CD14-positive monocyte (primary cell): ENCODE measurements around the gene POLL. TPM values are rescaled to one million over a fixed set of nuclear protein-coding genes. Genes with fewer than 3 reads are reported as not detected.

ENCODE experiments used
- DNase-seq, 3 donors: peaks; one replicate each; pipeline ENCODE4 v3.0.0-alpha.2; 2011 to 2022
- H2AFZ ChIP-seq: 2 replicates; pipeline ENCODE4 v1.6.0; 2012; ENCODE audit warnings: mild to moderate bottlenecking, low read depth, low read length, inconsistent platforms; ENCODE audit not compliant: insufficient read depth, poor library complexity, severe bottlenecking
- H3K27ac ChIP-seq, 2 donors: 1 replicate in 1 of 2; 2 replicates in 1 of 2; pipeline ENCODE4 v1.5.1; 2012 to 2013; ENCODE audit warnings: low read length in 2 of 2, control low read depth in 1 of 2, inconsistent platforms in 1 of 2, low read depth in 1 of 2, mild to moderate bottlenecking in 1 of 2
- H3K27me3 ChIP-seq, 2 donors: one replicate each; pipeline versions ENCODE4 v1.6.0 to v1.6.1; 2011 to 2013; ENCODE audit warnings: low read length in 2 of 2; ENCODE audit not compliant: control insufficient read depth in 2 of 2, insufficient read depth in 2 of 2
- H3K36me3 ChIP-seq, 2 donors: replicated peaks in 1 of 2; 1 replicate in 1 of 2; 2 replicates in 1 of 2; pipeline versions ENCODE4 v1.5.1 to v1.6.1; 2012 to 2013; ENCODE audit warnings: low read length in 2 of 2, control low read depth in 1 of 2, inconsistent platforms in 1 of 2, mild to moderate bottlenecking in 1 of 2; ENCODE audit not compliant: insufficient read depth in 2 of 2, control insufficient read depth in 1 of 2
- H3K4me1 ChIP-seq, 2 donors: 1 replicate in 1 of 2; 2 replicates in 1 of 2; pipeline versions ENCODE4 v1.5.1 to v1.6.1; 2012 to 2013; ENCODE audit warnings: low read length in 2 of 2, control low read depth in 1 of 2, inconsistent platforms in 1 of 2, mild to moderate bottlenecking in 1 of 2, moderate library complexity in 1 of 2; ENCODE audit not compliant: insufficient read depth in 2 of 2, control insufficient read depth in 1 of 2
- H3K4me2 ChIP-seq: replicated peaks from 2 replicates; pipeline ENCODE3; 2012; ENCODE audit warnings: low read length, moderate library complexity, mild to moderate bottlenecking; ENCODE audit not compliant: poor library complexity, severe bottlenecking; ENCODE audit errors: extremely low read depth
- H3K4me3 ChIP-seq, 3 experiments: fragments of 200-600 bp in 1 of 3; sonication (generic) in 1 of 3; replicated peaks in 1 of 3; 1 replicate in 2 of 3; 2 replicates in 1 of 3; pipeline ENCODE4 v1.5.1; 2011 to 2013; ENCODE audit warnings: low read length in 3 of 3, mild to moderate bottlenecking in 3 of 3, control low read depth in 2 of 3, low read depth in 2 of 3, inconsistent platforms in 1 of 3, moderate library complexity in 1 of 3
- H3K79me2 ChIP-seq: 2 replicates; pipeline ENCODE4 v1.6.0; 2012; ENCODE audit warnings: mild to moderate bottlenecking, control low read depth, inconsistent platforms, low read length, moderate library complexity; ENCODE audit not compliant: insufficient read depth
- H3K9ac ChIP-seq: 2 replicates; pipeline ENCODE4 v1.6.0; 2017; ENCODE audit warnings: low read length, mild to moderate bottlenecking; ENCODE audit not compliant: insufficient read depth, poor library complexity, severe bottlenecking
- H3K9me3 ChIP-seq, 2 donors: replicated peaks in 1 of 2; 1 replicate in 1 of 2; 2 replicates in 1 of 2; pipeline versions ENCODE4 v1.5.1 to v1.6.1; 2012 to 2013; ENCODE audit warnings: low read length in 2 of 2, control low read depth in 1 of 2; ENCODE audit not compliant: control insufficient read depth in 1 of 2, insufficient read depth in 1 of 2
- H4K20me1 ChIP-seq: 2 replicates; pipeline ENCODE4 v1.6.0; 2012; ENCODE audit warnings: mild to moderate bottlenecking, low read length, control low read depth, moderate library complexity; ENCODE audit not compliant: insufficient read depth
- H3K27ac Mint-ChIP-seq, 7 donors: one replicate each; pipeline ENCODE4 v1.8.0; 2020; ENCODE audit warnings: mild to moderate bottlenecking in 7 of 7, mixed read lengths in 7 of 7, moderate library complexity in 6 of 7, inconsistent platforms in 2 of 7
- H3K27me3 Mint-ChIP-seq, 3 donors: one replicate each; pipeline ENCODE4 v1.8.0; 2021 to 2022; ENCODE audit warnings: low read depth in 3 of 3, mild to moderate bottlenecking in 3 of 3, mixed read lengths in 3 of 3, moderate library complexity in 3 of 3, inconsistent platforms in 1 of 3
- H3K36me3 Mint-ChIP-seq, 2 donors: one replicate each; pipeline ENCODE4 v1.8.0; 2020; ENCODE audit warnings: mixed read lengths in 2 of 2, inconsistent platforms in 1 of 2, mild to moderate bottlenecking in 1 of 2
- H3K4me1 Mint-ChIP-seq: one replicate; pipeline ENCODE4 v1.8.0; 2020; ENCODE audit warnings: mild to moderate bottlenecking, mixed read lengths
- H3K4me3 Mint-ChIP-seq, 2 donors: one replicate each; pipeline ENCODE4 v1.8.0; 2020; ENCODE audit warnings: mild to moderate bottlenecking in 2 of 2, mixed read lengths in 2 of 2, moderate library complexity in 1 of 2
- H3K9me3 Mint-ChIP-seq, 7 donors: one replicate each; pipeline ENCODE4 v1.8.0; 2020 to 2022; ENCODE audit warnings: mixed read lengths in 7 of 7, mild to moderate bottlenecking in 6 of 7, moderate library complexity in 6 of 7, inconsistent platforms in 2 of 7
- CTCF ChIP-seq: fragments of 200-600 bp; IDR thresholded peaks from one replicate; pipeline ENCODE4 v1.8.0; 2022; ENCODE audit warnings: antibody characterized with exemption, mild to moderate bottlenecking
- WGBS: methylation state at CpG from one replicate; pipeline ENCODE4 v1.1.5; 2013; ENCODE audit warnings: missing lambda C conversion rate; ENCODE audit not compliant: insufficient coverage; 5-methylcytosine and 5-hydroxymethylcytosine counted together
- intact Hi-C, 2 donors: fragments of 100-400 bp; cut with micrococcal nuclease; formaldehyde crosslinking; loops; one replicate each; pipeline versions ENCODE4 v1.15.0 to v1.15.1; 2023
- polyA plus RNA-seq, 3 donors: library from polyadenylated mRNA; depleted of rRNA in 1 of 3; unstranded in 2 of 3; stranded (reverse) in 1 of 3; fragments of 300-500 nt in 2 of 3; fragments of >200 nt in 1 of 3; fragmentation: Illumina TruSeq in 2 of 3; gene quantifications; 1 replicate in 2 of 3; 2 replicates in 1 of 3; pipeline ENCODE4 v1.2.3, GENCODE V29; 2012 to 2021

POLL gene
- polyA plus RNA-seq, 3 donors, result 9.9 to 37.0 (median 10.6) TPM

GRCh38 chr10:101611096-101611905 is 23.2 kb upstream of the POLL start:
- Mint-ChIP-seq H3K4me1 (peaks cover 6% of the 10 kb centered on the region), H3K27ac (peak overlapping the region in 4 of 7 donors; percentile 42 to 84 (median 64)), H3K36me3 (peaks cover 58 to 80% of the 10 kb centered on the region in 2 donors), H3K4me3 (no peak overlapping the region), H3K9me3 (peaks cover 0 to under 1% (median 0%) of the 10 kb centered on the region in 7 donors), H3K27me3 (peaks cover 0 to 2% (median 0%) of the 10 kb centered on the region in 3 donors)
- H4K20me1 ChIP-seq, result peaks cover 2% of the 10 kb centered on the region
- H3K36me3 ChIP-seq, result peaks cover 50 to 96% of the 10 kb centered on the region in 2 donors
- 96% methylated on average over 6 of the region's 16 CpGs for WGBS
- no peaks in the 10 kb centered on the region for H3K79me2 ChIP-seq
- H3K27ac ChIP-seq, result peak overlapping the region in 1 of 2 donors; percentile 59
- TF ChIP-seq CTCF, result no peak
- no peak overlapping the region for H3K4me2 ChIP-seq
- no peak overlapping the region for H3K4me3 ChIP-seq
- H3K27me3 ChIP-seq, result no peaks in the 10 kb centered on the region
- no peak overlapping the region for H2AFZ ChIP-seq
- H3K4me1 ChIP-seq, result peaks cover 0 to 3% of the 10 kb centered on the region in 2 donors
- no peak overlapping the region for H3K9ac ChIP-seq
- intact Hi-C loops, result no loop called here
- H3K9me3 ChIP-seq, result no peaks in the 10 kb centered on the region
- DNase-seq, result no peak

GRCh38 chr10:101609481-101609880 is 21.4 kb upstream of the POLL start:
- Histone ChIP-seq H3K36me3 (peaks cover 57 to 98% of the 10 kb centered on the region in 2 donors), H3K4me2 (no peak overlapping the region), H2AFZ (no peak overlapping the region), H3K79me2 (no peaks in the 10 kb centered on the region), H3K27ac (no peak overlapping the region), H3K4me3 (no peak overlapping the region), H3K27me3 (no peaks in the 10 kb centered on the region), H4K20me1 (no peaks in the 10 kb centered on the region), H3K9ac (no peak overlapping the region), H3K4me1 (peaks cover 0 to 3% of the 10 kb centered on the region in 2 donors), H3K9me3 (no peaks in the 10 kb centered on the region)
- DNase-seq, result no peak
- Mint-ChIP-seq H3K4me1 (peaks cover 6% of the 10 kb centered on the region), H3K27me3 (peaks cover 0 to 3% (median 0%) of the 10 kb centered on the region in 3 donors), H3K36me3 (peaks cover 67 to 84% of the 10 kb centered on the region in 2 donors), H3K27ac (peak overlapping the region in 1 of 7 donors; percentile 40), H3K9me3 (peaks cover 0 to 1% (median 0%) of the 10 kb centered on the region in 7 donors), H3K4me3 (no peak overlapping the region)
- intact Hi-C loops, result no loop called here
- TF ChIP-seq CTCF, result no peak
- WGBS, result 94% methylated on average over 2 of the region's 4 CpGs
